ENCODE data around the gene LMNTD1. TPM values are rescaled to one million over a fixed set of nuclear protein-coding genes. Genes with fewer than 3 reads are reported as not detected.
A peak's percentile ranks its signal among the peaks of the same experiment; 100 is the strongest.

The LMNTD1 gene
- total RNA-seq, 1 donor from 2014 or later: not detected

GRCh38 chr12:25438638-25439037 is 114.4 kb downstream of the LMNTD1 start:
- H2AFZ ChIP-seq (ENCODE audit: low read depth, low read length): no peak overlapping the region
- DNase-seq (ENCODE audit: low read depth): peak; percentile 63
- H3K27me3 Mint-ChIP-seq (ENCODE audit: low read depth, unreplicated experiment): no peaks in the 10 kb centered on the region
- no peaks in the 10 kb centered on the region for H3K79me2 ChIP-seq (ENCODE audit: insufficient read depth, low read length)
- no peaks in the 10 kb centered on the region for H3K36me3 Mint-ChIP-seq (ENCODE audit: low read depth, unreplicated experiment)
- H3K4me2 ChIP-seq (ENCODE audit: low read length): no peak overlapping the region
- H3K27ac Mint-ChIP-seq (ENCODE audit: unreplicated experiment): no peak overlapping the region
- no peaks in the 10 kb centered on the region for H3K9me3 ChIP-seq (ENCODE audit: insufficient read depth, low read depth, low read length)
- peak overlapping the region; percentile 41 for H3K4me3 Mint-ChIP-seq (ENCODE audit: unreplicated experiment)
- H3K4me1 Mint-ChIP-seq (ENCODE audit: low read depth, unreplicated experiment): peaks cover 5% of the 10 kb centered on the region
- no peak overlapping the region for H3K9ac ChIP-seq (ENCODE audit: low read length)
- no peak overlapping the region for H3K4me3 ChIP-seq (ENCODE audit: insufficient read depth, low read depth, low read length)
- no peak overlapping the region for H3K27ac ChIP-seq (ENCODE audit: low read depth, low read length)
- FAIRE-seq: no peak
- H3K4me1 ChIP-seq (ENCODE audit: insufficient read depth, low read length): peaks cover 2% of the 10 kb centered on the region
- no peaks in the 10 kb centered on the region for H3K27me3 ChIP-seq (ENCODE audit: insufficient read depth, low read length)
- H3K9me3 Mint-ChIP-seq (ENCODE audit: unreplicated experiment): peaks cover 3% of the 10 kb centered on the region
- no peaks in the 10 kb centered on the region for H3K36me3 ChIP-seq (ENCODE audit: insufficient read depth, low read length)
- no peaks in the 10 kb centered on the region for H4K20me1 ChIP-seq (ENCODE audit: insufficient read depth, low read length)
- TF ChIP-seq CTCF (IDR thresholded peaks at IDR 0.05; ENCODE audit: insufficient read depth, low read depth, low read length) (no peak), EZH2 (IDR thresholded peaks at IDR 0.05; ENCODE audit: insufficient read depth, low read length) (no peak)

- Histone ChIP-seq H3K9ac (ENCODE audit: low read length) (peak overlapping the region; percentile 60), H3K27me3 (ENCODE audit: insufficient read depth, low read length) (no peaks in the 10 kb centered on the region), H3K4me3 (ENCODE audit: insufficient read depth, low read depth, low read length) (no peak overlapping the region), H3K9me3 (ENCODE audit: insufficient read depth, low read depth, low read length) (no peaks in the 10 kb centered on the region), H2AFZ (ENCODE audit: low read depth, low read length) (peak overlapping the region; percentile 90), H3K27ac (ENCODE audit: low read depth, low read length) (no peak overlapping the region), H3K36me3 (ENCODE audit: insufficient read depth, low read length) (no peaks in the 10 kb centered on the region), H3K79me2 (ENCODE audit: insufficient read depth, low read length) (no peaks in the 10 kb centered on the region), H4K20me1 (ENCODE audit: insufficient read depth, low read length) (no peaks in the 10 kb centered on the region), H3K4me2 (ENCODE audit: low read length) (peak overlapping the region; percentile 76), H3K4me1 (ENCODE audit: insufficient read depth, low read length) (peaks cover 3% of the 10 kb centered on the region)
- Mint-ChIP-seq H3K4me3 (ENCODE audit: unreplicated experiment) (no peak overlapping the region), H3K27ac (ENCODE audit: unreplicated experiment) (no peak overlapping the region), H3K27me3 (ENCODE audit: low read depth, unreplicated experiment) (no peaks in the 10 kb centered on the region), H3K4me1 (ENCODE audit: low read depth, unreplicated experiment) (peaks cover 5% of the 10 kb centered on the region), H3K36me3 (ENCODE audit: low read depth, unreplicated experiment) (no peaks in the 10 kb centered on the region), H3K9me3 (ENCODE audit: unreplicated experiment) (peaks cover 3% of the 10 kb centered on the region)
- peak; percentile 95 for TF ChIP-seq CTCF (IDR thresholded peaks at IDR 0.05; ENCODE audit: insufficient read depth, low read depth, low read length)
- TF ChIP-seq EZH2 (IDR thresholded peaks at IDR 0.05; ENCODE audit: insufficient read depth, low read length): no peak
- FAIRE-seq (peak; percentile 23), DNase-seq (ENCODE audit: low read depth) (peak; percentile 63)
Observed at GRCh38 chr12:25436206-25437030, 116.7 kb downstream of the LMNTD1 start.

GRCh38 chr12:25435431-25435830 is 117.7 kb downstream of the LMNTD1 start:
- no peak overlapping the region for H3K27ac Mint-ChIP-seq (ENCODE audit: unreplicated experiment)
- no peaks in the 10 kb centered on the region for H3K27me3 ChIP-seq (ENCODE audit: insufficient read depth, low read length)
- no peaks in the 10 kb centered on the region for H3K9me3 ChIP-seq (ENCODE audit: insufficient read depth, low read depth, low read length)
- H3K27ac ChIP-seq (ENCODE audit: low read depth, low read length): no peak overlapping the region
- H3K27me3 Mint-ChIP-seq (ENCODE audit: low read depth, unreplicated experiment): no peaks in the 10 kb centered on the region
- DNase-seq (ENCODE audit: low read depth): no peak
- no peak overlapping the region for H3K4me3 ChIP-seq (ENCODE audit: insufficient read depth, low read depth, low read length)
- H4K20me1 ChIP-seq (ENCODE audit: insufficient read depth, low read length): no peaks in the 10 kb centered on the region
- peaks cover 3% of the 10 kb centered on the region for H3K4me1 ChIP-seq (ENCODE audit: insufficient read depth, low read length)
- FAIRE-seq: no peak
- H3K9ac ChIP-seq (ENCODE audit: low read length): no peak overlapping the region
- no peak overlapping the region for H3K4me2 ChIP-seq (ENCODE audit: low read length)
- H3K4me3 Mint-ChIP-seq (ENCODE audit: unreplicated experiment): no peak overlapping the region
- TF ChIP-seq CTCF (IDR thresholded peaks at IDR 0.05; ENCODE audit: insufficient read depth, low read depth, low read length) (no peak), EZH2 (IDR thresholded peaks at IDR 0.05; ENCODE audit: insufficient read depth, low read length) (no peak)
- peaks cover 5% of the 10 kb centered on the region for H3K4me1 Mint-ChIP-seq (ENCODE audit: low read depth, unreplicated experiment)
- H3K79me2 ChIP-seq (ENCODE audit: insufficient read depth, low read length): no peaks in the 10 kb centered on the region
- H3K9me3 Mint-ChIP-seq (ENCODE audit: unreplicated experiment): peaks cover 3% of the 10 kb centered on the region
- H2AFZ ChIP-seq (ENCODE audit: low read depth, low read length): no peak overlapping the region
- H3K36me3 ChIP-seq (ENCODE audit: insufficient read depth, low read length): no peaks in the 10 kb centered on the region
- no peaks in the 10 kb centered on the region for H3K36me3 Mint-ChIP-seq (ENCODE audit: low read depth, unreplicated experiment)
